Skeletal muscle satellite cell (primary cell): ENCODE data around the gene LMBR1. TPM values are rescaled to one million over a fixed set of nuclear protein-coding genes. Genes with fewer than 3 reads are reported as not detected.
"Not testable (repeated sequence)": the region's sequence is repeated elsewhere in the genome, so short reads cannot be mapped to it uniquely, and the experiment has no call there.

Source experiments
- H3K27me3 ChIP-seq: 2 replicates; pipeline ENCODE4 v1.7.0; 2013; ENCODE audit warnings: low read length; ENCODE audit not compliant: control insufficient read depth, insufficient read depth
- H3K36me3 ChIP-seq: 2 replicates; pipeline ENCODE4 v1.7.0; 2013; ENCODE audit warnings: mild to moderate bottlenecking, control low read depth, low read length; ENCODE audit not compliant: insufficient read depth
- H3K4me1 ChIP-seq: 2 replicates; pipeline ENCODE4 v1.7.0; 2013; ENCODE audit warnings: low read length; ENCODE audit not compliant: control insufficient read depth, insufficient read depth
- H3K4me2 ChIP-seq: 2 replicates; pipeline ENCODE4 v1.7.0; 2013; ENCODE audit warnings: mild to moderate bottlenecking, low read length
- H3K4me3 ChIP-seq: 2 replicates; pipeline ENCODE4 v1.7.0; 2013; ENCODE audit warnings: low read length
- H3K9ac ChIP-seq: 2 replicates; pipeline ENCODE4 v1.7.0; 2013; ENCODE audit warnings: mild to moderate bottlenecking, low read depth, low read length, moderate library complexity
- H3K9me3 ChIP-seq: replicated peaks from 2 replicates; pipeline ENCODE4 v1.7.0; 2013; ENCODE audit warnings: mild to moderate bottlenecking, control low read depth, low read length
- total RNA-seq: library from RNA; depleted of rRNA; stranded (reverse); fragments of >200 nt; gene quantifications from 2 replicates; pipeline ENCODE4 v1.2.3, GENCODE V29; 2012; rRNA removed

LMBR1 gene
- total RNA-seq = 38.2 and 41.6 TPM in 2 replicates

- Histone ChIP-seq H3K9me3 (no peaks in the 10 kb centered on the region), H3K4me2 (peak within 1 kb of the TSS; percentile 99), H3K4me3 (peak within 1 kb of the TSS; percentile 98), H3K4me1 (peaks cover 14% of the 10 kb centered on the region), H3K36me3 (no peaks in the 10 kb centered on the region), H3K9ac (peak within 1 kb of the TSS; percentile 93), H3K27me3 (no peaks in the 10 kb centered on the region)
Observed at GRCh38 chr7:156892821-156893706, at the start of gene LMBR1. LMBR1 (minus strand) TSS chr7:156893183; CDS start chr7:156892993, 190 bp downstream.

- Histone ChIP-seq H3K36me3 (no peaks in the 10 kb centered on the region), H3K4me2 (no peak overlapping the region), H3K4me1 (no peaks in the 10 kb centered on the region), H3K9ac (no peak overlapping the region), H3K4me3 (no peak overlapping the region), H3K27me3 (peaks cover 26% of the 10 kb centered on the region), H3K9me3 (no peaks in the 10 kb centered on the region)
Observed at GRCh38 chr7:156942708-156943090, 49.7 kb upstream of the LMBR1 start.

GRCh38 chr7:156941393-156942182, 48.6 kb upstream of the LMBR1 start:
- Histone ChIP-seq H3K4me1 (no peaks in the 10 kb centered on the region), H3K9me3 (no peaks in the 10 kb centered on the region), H3K27me3 (peaks cover 26% of the 10 kb centered on the region), H3K36me3 (no peaks in the 10 kb centered on the region), H3K4me3 (no peak overlapping the region), H3K9ac (no peak overlapping the region), H3K4me2 (no peak overlapping the region)

- no peak overlapping the region for H3K9ac ChIP-seq
- H3K27me3 ChIP-seq = peaks cover 22% of the 10 kb centered on the region
- H3K36me3 ChIP-seq = no peaks in the 10 kb centered on the region
- H3K4me1 ChIP-seq = no peaks in the 10 kb centered on the region
- no peak overlapping the region for H3K4me3 ChIP-seq
- H3K9me3 ChIP-seq = no peaks in the 10 kb centered on the region
- no peak overlapping the region for H3K4me2 ChIP-seq
Observed at GRCh38 chr7:156940421-156941122, 47.6 kb upstream of the LMBR1 start.

GRCh38 chr7:156936766-156937165, 43.8 kb upstream of the LMBR1 start:
- not testable (repeated sequence) for H3K27me3 ChIP-seq, H3K4me3 ChIP-seq, H3K36me3 ChIP-seq, H3K4me2 ChIP-seq, H3K4me1 ChIP-seq, H3K9ac ChIP-seq, H3K9me3 ChIP-seq

- no peaks in the 10 kb centered on the region for H3K36me3 ChIP-seq
- H3K9ac ChIP-seq = no peak overlapping the region
- H3K4me1 ChIP-seq = no peaks in the 10 kb centered on the region
- H3K27me3 ChIP-seq = no peaks in the 10 kb centered on the region
- H3K4me3 ChIP-seq = no peak overlapping the region
- no peak overlapping the region for H3K4me2 ChIP-seq
- no peaks in the 10 kb centered on the region for H3K9me3 ChIP-seq
Observed at GRCh38 chr7:156935250-156935649, 42.3 kb upstream of the LMBR1 start.

GRCh38 chr7:156932006-156932405, 39.0 kb upstream of the LMBR1 start:
- H3K9ac ChIP-seq = no peak overlapping the region
- H3K4me2 ChIP-seq = no peak overlapping the region
- H3K4me1 ChIP-seq = no peaks in the 10 kb centered on the region
- H3K27me3 ChIP-seq = no peaks in the 10 kb centered on the region
- H3K36me3 ChIP-seq = no peaks in the 10 kb centered on the region
- H3K9me3 ChIP-seq = no peaks in the 10 kb centered on the region
- H3K4me3 ChIP-seq = no peak overlapping the region

- Histone ChIP-seq H3K4me1 (no peaks in the 10 kb centered on the region), H3K27me3 (no peaks in the 10 kb centered on the region), H3K4me2 (no peak overlapping the region), H3K9me3 (no peaks in the 10 kb centered on the region), H3K4me3 (no peak overlapping the region), H3K36me3 (no peaks in the 10 kb centered on the region), H3K9ac (no peak overlapping the region)
Observed at GRCh38 chr7:156929789-156930539, 37.0 kb upstream of the LMBR1 start.

GRCh38 chr7:156928406-156928747, 35.4 kb upstream of the LMBR1 start:
- Histone ChIP-seq H3K27me3 (no peaks in the 10 kb centered on the region), H3K9me3 (no peaks in the 10 kb centered on the region), H3K4me1 (no peaks in the 10 kb centered on the region), H3K4me2 (no peak overlapping the region), H3K4me3 (no peak overlapping the region), H3K9ac (no peak overlapping the region), H3K36me3 (no peaks in the 10 kb centered on the region)

GRCh38 chr7:156927571-156928405, 34.8 kb upstream of the LMBR1 start:
- Histone ChIP-seq H3K36me3 (no peaks in the 10 kb centered on the region), H3K4me2 (peak overlapping the region; percentile 33), H3K27me3 (no peaks in the 10 kb centered on the region), H3K9ac (no peak overlapping the region), H3K4me3 (no peak overlapping the region), H3K9me3 (no peaks in the 10 kb centered on the region), H3K4me1 (no peaks in the 10 kb centered on the region)
